ENCODE data around the gene SCYL1.

Gene SCYL1

GRCh38 chr11:65493367-65494176 lies 31.3 kb upstream of the SCYL1 start:
- no peak for DNase-seq (ENCODE audit: low read depth)

- no peak for DNase-seq (ENCODE audit: low read depth)
These were observed 28.4 kb upstream of the SCYL1 start for GRCh38 chr11:65496304-65497140.

- DNase-seq (ENCODE audit: low read depth), result peak; percentile 100
These were observed 27.5 kb upstream of the SCYL1 start for GRCh38 chr11:65497141-65498041.

GRCh38 chr11:65498042-65498726 lies 26.7 kb upstream of the SCYL1 start:
- peak; percentile 56 for DNase-seq (ENCODE audit: low read depth)

- DNase-seq (ENCODE audit: low read depth), result no peak
These were observed 26.2 kb upstream of the SCYL1 start for GRCh38 chr11:65498727-65498976.

- peak; percentile 99 for DNase-seq (ENCODE audit: low read depth)
These were observed 25.7 kb upstream of the SCYL1 start, which contains the start of gene MALAT1 for GRCh38 chr11:65498977-65499712. MALAT1 (plus strand) TSS chr11:65499045.

GRCh38 chr11:65499713-65500386 lies 25.0 kb upstream of the SCYL1 start:
- DNase-seq (ENCODE audit: low read depth), result no peak

- DNase-seq (ENCODE audit: low read depth), result peak; percentile 69
These were observed 24.3 kb upstream of the SCYL1 start for GRCh38 chr11:65500387-65501185.

GRCh38 chr11:65501186-65501471 lies 23.8 kb upstream of the SCYL1 start:
- no peak for DNase-seq (ENCODE audit: low read depth)

GRCh38 chr11:65501472-65502273 lies 23.2 kb upstream of the SCYL1 start:
- peak; percentile 64 for DNase-seq (ENCODE audit: low read depth)

GRCh38 chr11:65502274-65502554 lies 22.7 kb upstream of the SCYL1 start:
- no peak for DNase-seq (ENCODE audit: low read depth)

GRCh38 chr11:65502555-65503367 lies 22.1 kb upstream of the SCYL1 start:
- peak; percentile 64 for DNase-seq (ENCODE audit: low read depth)

- peak; percentile 32 for DNase-seq (ENCODE audit: low read depth)
These were observed 21.4 kb upstream of the SCYL1 start for GRCh38 chr11:65503368-65503948.

GRCh38 chr11:65503949-65504673 lies 20.8 kb upstream of the SCYL1 start:
- peak; percentile 56 for DNase-seq (ENCODE audit: low read depth)

GRCh38 chr11:65504674-65505465 lies 20.0 kb upstream of the SCYL1 start:
- DNase-seq (ENCODE audit: low read depth), result peak; percentile 45
